Esophagus squamous epithelium (tissue), 4 donors: ENCODE results near the gene TH.

Source experiments
- POLR2A ChIP-seq, 4 donors: fragments of 450-650 bp; IDR thresholded peaks; one replicate each; pipeline ENCODE4 v1.6.1; 2017; ENCODE audit warnings: antibody characterized with exemption in 4 of 4, mild to moderate bottlenecking in 4 of 4, moderate library complexity in 3 of 4
- TF ChIP-seq, protein P1 (sequence below), 6 experiments: fragments of 450-650 bp in 4 of 6; fragments of 200-600 bp in 2 of 6; sonication (generic) in 2 of 6; IDR thresholded peaks; one replicate each; pipeline ENCODE4 v1.5.1; 2016 to 2019; ENCODE audit warnings: antibody characterized with exemption in 6 of 6, mild to moderate bottlenecking in 4 of 6, moderate library complexity in 4 of 6

DNA sequence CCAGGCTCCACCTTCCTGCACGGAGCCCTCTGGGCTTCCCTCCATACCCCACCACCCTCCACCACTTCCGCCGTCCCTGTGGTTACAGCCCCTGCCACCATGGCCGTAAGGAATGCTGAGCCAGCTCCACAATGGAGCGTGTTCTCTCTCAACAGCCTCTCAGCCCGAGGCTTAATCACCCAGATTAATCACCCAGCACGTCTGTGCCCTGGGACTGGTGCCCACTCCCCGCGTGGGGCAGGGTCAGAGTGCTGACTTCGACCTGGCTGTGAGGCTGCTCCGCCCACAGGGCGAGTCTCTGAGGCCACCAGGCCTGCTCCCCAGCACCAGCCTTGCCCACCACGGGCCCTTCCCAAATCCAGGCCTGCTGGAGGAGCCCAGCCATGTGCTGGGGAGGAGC is 4.0 kb upstream of the TH start:
- no peak for TF ChIP-seq POLR2A (IDR thresholded peaks at IDR 0.05)
- TF ChIP-seq, protein P1, sequence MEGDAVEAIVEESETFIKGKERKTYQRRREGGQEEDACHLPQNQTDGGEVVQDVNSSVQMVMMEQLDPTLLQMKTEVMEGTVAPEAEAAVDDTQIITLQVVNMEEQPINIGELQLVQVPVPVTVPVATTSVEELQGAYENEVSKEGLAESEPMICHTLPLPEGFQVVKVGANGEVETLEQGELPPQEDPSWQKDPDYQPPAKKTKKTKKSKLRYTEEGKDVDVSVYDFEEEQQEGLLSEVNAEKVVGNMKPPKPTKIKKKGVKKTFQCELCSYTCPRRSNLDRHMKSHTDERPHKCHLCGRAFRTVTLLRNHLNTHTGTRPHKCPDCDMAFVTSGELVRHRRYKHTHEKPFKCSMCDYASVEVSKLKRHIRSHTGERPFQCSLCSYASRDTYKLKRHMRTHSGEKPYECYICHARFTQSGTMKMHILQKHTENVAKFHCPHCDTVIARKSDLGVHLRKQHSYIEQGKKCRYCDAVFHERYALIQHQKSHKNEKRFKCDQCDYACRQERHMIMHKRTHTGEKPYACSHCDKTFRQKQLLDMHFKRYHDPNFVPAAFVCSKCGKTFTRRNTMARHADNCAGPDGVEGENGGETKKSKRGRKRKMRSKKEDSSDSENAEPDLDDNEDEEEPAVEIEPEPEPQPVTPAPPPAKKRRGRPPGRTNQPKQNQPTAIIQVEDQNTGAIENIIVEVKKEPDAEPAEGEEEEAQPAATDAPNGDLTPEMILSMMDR (IDR thresholded peaks at IDR 0.05): no peak
